Vagina (tissue), 2 donors: ENCODE measurements around the gene JADE2. TPM values are rescaled to one million over a fixed set of nuclear protein-coding genes. Genes with fewer than 3 reads are reported as not detected.

Source experiments
- DNase-seq, 2 donors: peaks; one replicate each; pipeline ENCODE4 v3.0.0-alpha.2; 2017; ENCODE audit errors: extremely low spot score in 2 of 2
- H3K27ac ChIP-seq: fragments of 200-600 bp; sonication (generic); one replicate; pipeline ENCODE4 v1.5.1; 2019
- H3K27me3 ChIP-seq: fragments of 200-600 bp; sonication (generic); one replicate; pipeline ENCODE4 v1.5.1; 2019
- H3K36me3 ChIP-seq, 2 donors: fragments of 200-600 bp; sonication (generic); one replicate each; pipeline ENCODE4 v1.5.1; 2017 to 2019
- H3K4me1 ChIP-seq: fragments of 200-600 bp; sonication (generic); one replicate; pipeline ENCODE4 v1.5.1; 2019
- H3K4me3 ChIP-seq, 2 donors: fragments of 200-600 bp; sonication (generic); 1 replicate in 1 of 2; 2 replicates in 1 of 2; pipeline ENCODE4 v1.5.1; 2016 to 2019
- H3K9me3 ChIP-seq: fragments of 200-600 bp; sonication (generic); one replicate; pipeline ENCODE4 v1.5.1; 2019
- CTCF ChIP-seq, 3 experiments: fragments of 450-650 bp in 2 of 3; fragments of 200-600 bp in 1 of 3; sonication (generic) in 1 of 3; IDR thresholded peaks; one replicate each; pipeline ENCODE4 v1.5.1; 2017 to 2019; ENCODE audit warnings: antibody characterized with exemption in 3 of 3, mild to moderate bottlenecking in 2 of 3, moderate library complexity in 2 of 3
- POLR2A ChIP-seq, 2 donors: fragments of 450-650 bp; IDR thresholded peaks; one replicate each; pipeline ENCODE4 v1.6.1; 2017; ENCODE audit warnings: antibody characterized with exemption in 2 of 2, mild to moderate bottlenecking in 2 of 2, moderate library complexity in 2 of 2
- POLR2AphosphoS5 ChIP-seq, 2 donors: sonication (generic); formaldehyde crosslinking; IDR thresholded peaks; one replicate each; pipeline ENCODE4 v1.9.0; 2017; ENCODE audit warnings: antibody characterized with exemption in 2 of 2, mild to moderate bottlenecking in 2 of 2, low read depth in 1 of 2; ENCODE audit not compliant: insufficient read depth in 1 of 2
- intact Hi-C: fragments of 100-400 bp; cut with DNase I; formaldehyde crosslinking; loops from one replicate; pipeline ENCODE4 v1.15.1; 2023
- total RNA-seq: library from RNA; depleted of rRNA; stranded (reverse); fragments of >200 nt; gene quantifications from one replicate; pipeline ENCODE4 v1.2.3, GENCODE V29; 2016

Gene JADE2
- total RNA-seq, 1 donor from 2014 or later, result 35.4 TPM

DNA sequence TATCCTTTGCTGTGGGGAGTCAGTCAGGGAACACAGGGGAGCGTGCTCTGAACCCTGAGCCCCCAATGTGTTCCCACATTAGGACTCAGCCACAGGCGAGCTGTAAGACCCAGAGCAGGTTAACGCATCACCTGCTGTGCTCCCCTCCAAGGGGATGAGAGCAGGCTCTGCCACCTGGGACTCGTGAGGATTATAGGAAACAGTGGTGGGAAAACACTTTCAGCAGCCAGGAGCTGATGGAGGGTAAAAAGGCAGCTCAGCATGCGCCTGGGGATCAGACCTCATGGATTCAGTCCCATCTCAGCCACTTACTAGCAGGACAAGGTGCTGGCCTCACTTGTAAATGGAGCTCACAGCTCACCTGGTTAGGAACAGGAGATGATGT lies 9.2 kb downstream of the JADE2 start:
- no peak overlapping the region for H3K4me3 ChIP-seq
- no peak overlapping the region for H3K27ac ChIP-seq
- no peak for DNase-seq
- H3K27me3 ChIP-seq, result no peaks in the 10 kb centered on the region
- TF ChIP-seq CTCF (IDR thresholded peaks at IDR 0.05), result no peak
- no peak for TF ChIP-seq POLR2A (IDR thresholded peaks at IDR 0.05)
- no peak for TF ChIP-seq POLR2AphosphoS5 (IDR thresholded peaks at IDR 0.05; ENCODE audit: insufficient read depth in 1 of 2, low read depth in 1 of 2)
- H3K9me3 ChIP-seq, result no peaks in the 10 kb centered on the region
- intact Hi-C loops, result no loop called here
- H3K36me3 ChIP-seq, result peaks cover 0 to 32% of the 10 kb centered on the region in 2 donors
- H3K4me1 ChIP-seq, result peaks cover 72% of the 10 kb centered on the region

- intact Hi-C loops, result no loop called here
- no peak for DNase-seq
- no peak overlapping the region for H3K4me3 ChIP-seq
- TF ChIP-seq CTCF (IDR thresholded peaks at IDR 0.05), result no peak
- no peak for TF ChIP-seq POLR2AphosphoS5 (IDR thresholded peaks at IDR 0.05; ENCODE audit: insufficient read depth in 1 of 2, low read depth in 1 of 2)
- TF ChIP-seq POLR2A (IDR thresholded peaks at IDR 0.05), result no peak
- peaks cover 0 to 51% of the 10 kb centered on the region in 2 donors for H3K36me3 ChIP-seq
- H3K27me3 ChIP-seq, result no peaks in the 10 kb centered on the region
- no peaks in the 10 kb centered on the region for H3K9me3 ChIP-seq
- H3K27ac ChIP-seq, result no peak overlapping the region
- H3K4me1 ChIP-seq, result peaks cover 50% of the 10 kb centered on the region
Measured at GRCh38 chr5:134536876-134537275, 11.4 kb downstream of the JADE2 start.

GRCh38 chr5:134537297-134537696 lies 11.8 kb downstream of the JADE2 start:
- Histone ChIP-seq H3K4me1 (peaks cover 46% of the 10 kb centered on the region), H3K4me3 (no peak overlapping the region), H3K27ac (no peak overlapping the region), H3K36me3 (peaks cover 0 to 51% of the 10 kb centered on the region in 2 donors), H3K9me3 (no peaks in the 10 kb centered on the region), H3K27me3 (no peaks in the 10 kb centered on the region)
- TF ChIP-seq POLR2AphosphoS5 (IDR thresholded peaks at IDR 0.05; ENCODE audit: insufficient read depth in 1 of 2, low read depth in 1 of 2) (no peak), POLR2A (IDR thresholded peaks at IDR 0.05) (no peak), CTCF (IDR thresholded peaks at IDR 0.05) (no peak)
- intact Hi-C loops, result no loop called here
- no peak for DNase-seq

DNA sequence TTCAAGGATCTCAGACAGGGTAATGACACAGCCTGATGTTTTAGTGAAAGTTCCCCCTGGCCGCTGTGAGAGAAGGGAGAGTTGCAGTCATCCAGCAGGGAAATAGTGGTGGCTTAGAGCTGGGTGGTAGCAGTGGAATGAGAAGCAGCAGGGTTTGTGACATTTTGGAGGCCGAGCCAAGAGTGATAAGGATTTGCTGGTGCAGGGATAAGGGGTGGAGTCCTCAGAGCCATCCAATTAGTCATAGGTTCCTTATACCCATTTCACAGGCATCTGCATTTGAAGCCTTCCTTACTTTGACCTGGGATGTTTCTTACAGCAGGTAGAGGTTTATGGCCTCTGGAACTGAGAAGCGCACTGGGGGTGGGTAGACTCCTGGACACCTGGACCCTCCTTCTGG lies 12.8 kb downstream of the JADE2 start:
- H3K27ac ChIP-seq, result no peak overlapping the region
- H3K27me3 ChIP-seq, result no peaks in the 10 kb centered on the region
- no peak overlapping the region for H3K4me3 ChIP-seq
- intact Hi-C loops, result no loop called here
- peaks cover 0 to 51% of the 10 kb centered on the region in 2 donors for H3K36me3 ChIP-seq
- peaks cover 36% of the 10 kb centered on the region for H3K4me1 ChIP-seq
- TF ChIP-seq POLR2AphosphoS5 (IDR thresholded peaks at IDR 0.05; ENCODE audit: insufficient read depth in 1 of 2, low read depth in 1 of 2) (no peak), POLR2A (IDR thresholded peaks at IDR 0.05) (no peak), CTCF (IDR thresholded peaks at IDR 0.05) (no peak)
- no peak for DNase-seq
- H3K9me3 ChIP-seq, result no peaks in the 10 kb centered on the region

DNA sequence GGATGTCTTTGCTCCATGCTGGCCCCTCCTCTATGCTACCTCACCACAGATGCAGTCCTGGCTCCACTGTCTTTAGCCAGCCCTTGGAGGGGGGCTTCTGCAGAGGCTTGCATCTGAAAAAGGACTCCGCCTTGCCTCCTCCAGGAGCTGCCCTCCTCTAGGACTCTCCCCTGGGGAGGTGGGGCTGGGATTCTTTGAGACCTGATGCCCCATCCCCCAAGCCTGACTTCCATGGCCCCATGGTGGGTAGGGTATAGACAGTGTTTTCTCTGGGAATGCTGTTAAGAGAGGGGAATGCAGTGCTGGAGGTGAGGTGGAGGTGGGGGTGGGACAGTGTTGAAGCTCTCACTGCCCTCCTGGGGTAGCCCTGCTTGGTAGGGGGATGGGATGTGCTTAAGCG lies 14.3 kb downstream of the JADE2 start:
- no peak for TF ChIP-seq CTCF (IDR thresholded peaks at IDR 0.05)
- TF ChIP-seq POLR2A (IDR thresholded peaks at IDR 0.05), result no peak
- TF ChIP-seq POLR2AphosphoS5 (IDR thresholded peaks at IDR 0.05; ENCODE audit: insufficient read depth in 1 of 2, low read depth in 1 of 2), result no peak
- H3K4me1 ChIP-seq, result peaks cover 39% of the 10 kb centered on the region
- intact Hi-C loops, result no loop called here

More for the DNA sequence above, 14.3 kb downstream of the JADE2 start:
- H3K36me3 ChIP-seq, result peaks cover 0 to 51% of the 10 kb centered on the region in 2 donors
- no peak overlapping the region for H3K27ac ChIP-seq
- DNase-seq, result no peak
- no peak overlapping the region for H3K4me3 ChIP-seq
- H3K27me3 ChIP-seq, result no peaks in the 10 kb centered on the region
- no peaks in the 10 kb centered on the region for H3K9me3 ChIP-seq
